ENCODE results near the gene STAC3. TPM values are rescaled to one million over a fixed set of nuclear protein-coding genes. Genes with fewer than 3 reads are reported as not detected.

Gene STAC3
- total and polyA plus RNA-seq, 2 of the 13 experiments (the other 11 are each of a cell fraction or from before 2014, with no cell fraction given): 0.18 to 0.22 TPM

DNA sequence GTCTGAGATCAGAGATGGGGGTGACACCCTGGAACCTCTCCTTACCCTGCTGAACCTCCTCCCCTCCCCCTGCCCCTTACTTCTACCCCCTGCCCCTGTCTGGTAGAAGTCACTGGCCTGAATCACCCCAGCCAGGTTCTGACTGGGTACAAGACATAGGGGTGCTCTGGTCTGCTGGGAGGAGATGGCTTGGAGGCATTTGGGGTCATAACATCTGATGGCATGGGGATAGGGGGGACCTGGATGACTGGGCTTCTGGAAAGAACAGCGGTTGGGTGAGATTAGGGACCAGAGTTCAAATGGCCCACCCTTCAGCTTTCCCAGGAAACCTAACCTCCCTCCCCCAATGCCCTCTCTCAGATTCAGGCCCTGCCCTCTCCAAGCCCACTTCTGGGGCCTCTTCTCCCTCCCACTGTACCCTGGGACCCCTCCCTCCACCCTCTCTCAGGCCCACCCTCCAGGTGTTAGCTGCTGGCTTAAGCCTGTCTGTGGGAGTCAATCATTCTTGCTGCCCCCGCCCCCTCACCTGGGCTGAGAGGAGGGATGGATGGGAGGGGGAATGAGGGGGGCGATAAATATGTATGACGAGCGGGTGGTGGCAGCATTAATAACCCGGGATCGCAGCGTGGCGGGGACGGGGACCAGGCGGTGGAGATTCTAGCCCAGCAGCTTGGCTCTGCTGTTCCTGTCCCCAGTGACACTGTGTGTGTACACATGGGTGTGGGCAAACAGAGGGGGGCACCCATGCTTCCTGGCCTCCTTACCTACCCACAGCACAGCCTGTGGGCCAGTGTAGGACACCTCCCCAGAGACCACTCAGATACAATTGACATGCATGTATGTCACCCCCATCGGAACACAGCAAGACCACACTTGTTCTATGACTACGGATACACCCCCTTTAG, 28.4 kb downstream of the STAC3 start (continued):
- TF ChIP-seq ZNF768 (CRISPR knock-in tag; IDR thresholded peaks at IDR 0.05) (0 out of 2 replicates have a peak, but pooled peaks have one; percentile 14), CREB1 (IDR thresholded peaks at IDR 0.05) (0 out of 2 replicates have a peak, but pooled peaks have one; percentile 1), CREB1 (CRISPR knock-in tag; IDR thresholded peaks at IDR 0.05) (no peak), MTA3 (CRISPR knock-in tag; IDR thresholded peaks at IDR 0.05) (no peak), ZFP36 (IDR thresholded peaks at IDR 0.05; ENCODE audit: borderline replicate concordance, low read depth, low read length, partially characterized antibody) (no peak), FOXA3 (CRISPR knock-in tag; IDR thresholded peaks at IDR 0.05) (peak; percentile 62; the same call in 1 of the 2 replicates), ZNF562 (CRISPR knock-in tag; IDR thresholded peaks at IDR 0.05; ENCODE audit: borderline replicate concordance) (no peak), ZNF841 (CRISPR knock-in tag; IDR thresholded peaks at IDR 0.05; ENCODE audit: borderline replicate concordance) (no peak), FOXA1 (IDR thresholded peaks at IDR 0.05) (no peak), FOXA1 (CRISPR knock-in tag; IDR thresholded peaks at IDR 0.05) (peak; percentile 76), ZNF20 (CRISPR knock-in tag; IDR thresholded peaks at IDR 0.05) (no peak), RXRA (CRISPR knock-in tag; IDR thresholded peaks at IDR 0.05) (no peak), NR2F1 (CRISPR knock-in tag; IDR thresholded peaks at IDR 0.05) (no peak), ZNF766 (CRISPR knock-in tag; IDR thresholded peaks at IDR 0.05; ENCODE audit: borderline replicate concordance) (no peak), ZNF7 (CRISPR knock-in tag; IDR thresholded peaks at IDR 0.05) (no peak), ZNF652 (CRISPR knock-in tag; IDR thresholded peaks at IDR 0.05; ENCODE audit: borderline replicate concordance, low read depth) (no peak), JARID2 (CRISPR knock-in tag; IDR thresholded peaks at IDR 0.05; ENCODE audit: insufficient replicate concordance) (no peak)
- TF ChIP-seq, protein P1, sequence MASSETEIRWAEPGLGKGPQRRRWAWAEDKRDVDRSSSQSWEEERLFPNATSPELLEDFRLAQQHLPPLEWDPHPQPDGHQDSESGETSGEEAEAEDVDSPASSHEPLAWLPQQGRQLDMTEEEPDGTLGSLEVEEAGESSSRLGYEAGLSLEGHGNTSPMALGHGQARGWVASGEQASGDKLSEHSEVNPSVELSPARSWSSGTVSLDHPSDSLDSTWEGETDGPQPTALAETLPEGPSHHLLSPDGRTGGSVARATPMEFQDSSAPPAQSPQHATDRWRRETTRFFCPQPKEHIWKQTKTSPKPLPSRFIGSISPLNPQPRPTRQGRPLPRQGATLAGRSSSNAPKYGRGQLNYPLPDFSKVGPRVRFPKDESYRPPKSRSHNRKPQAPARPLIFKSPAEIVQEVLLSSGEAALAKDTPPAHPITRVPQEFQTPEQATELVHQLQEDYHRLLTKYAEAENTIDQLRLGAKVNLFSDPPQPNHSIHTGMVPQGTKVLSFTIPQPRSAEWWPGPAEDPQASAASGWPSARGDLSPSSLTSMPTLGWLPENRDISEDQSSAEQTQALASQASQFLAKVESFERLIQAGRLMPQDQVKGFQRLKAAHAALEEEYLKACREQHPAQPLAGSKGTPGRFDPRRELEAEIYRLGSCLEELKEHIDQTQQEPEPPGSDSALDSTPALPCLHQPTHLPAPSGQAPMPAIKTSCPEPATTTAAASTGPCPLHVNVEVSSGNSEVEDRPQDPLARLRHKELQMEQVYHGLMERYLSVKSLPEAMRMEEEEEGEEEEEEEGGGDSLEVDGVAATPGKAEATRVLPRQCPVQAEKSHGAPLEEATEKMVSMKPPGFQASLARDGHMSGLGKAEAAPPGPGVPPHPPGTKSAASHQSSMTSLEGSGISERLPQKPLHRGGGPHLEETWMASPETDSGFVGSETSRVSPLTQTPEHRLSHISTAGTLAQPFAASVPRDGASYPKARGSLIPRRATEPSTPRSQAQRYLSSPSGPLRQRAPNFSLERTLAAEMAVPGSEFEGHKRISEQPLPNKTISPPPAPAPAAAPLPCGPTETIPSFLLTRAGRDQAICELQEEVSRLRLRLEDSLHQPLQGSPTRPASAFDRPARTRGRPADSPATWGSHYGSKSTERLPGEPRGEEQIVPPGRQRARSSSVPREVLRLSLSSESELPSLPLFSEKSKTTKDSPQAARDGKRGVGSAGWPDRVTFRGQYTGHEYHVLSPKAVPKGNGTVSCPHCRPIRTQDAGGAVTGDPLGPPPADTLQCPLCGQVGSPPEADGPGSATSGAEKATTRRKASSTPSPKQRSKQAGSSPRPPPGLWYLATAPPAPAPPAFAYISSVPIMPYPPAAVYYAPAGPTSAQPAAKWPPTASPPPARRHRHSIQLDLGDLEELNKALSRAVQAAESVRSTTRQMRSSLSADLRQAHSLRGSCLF (CRISPR knock-in tag; IDR thresholded peaks at IDR 0.05; ENCODE audit: borderline replicate concordance): no peak
- TF ChIP-seq, protein P2, sequence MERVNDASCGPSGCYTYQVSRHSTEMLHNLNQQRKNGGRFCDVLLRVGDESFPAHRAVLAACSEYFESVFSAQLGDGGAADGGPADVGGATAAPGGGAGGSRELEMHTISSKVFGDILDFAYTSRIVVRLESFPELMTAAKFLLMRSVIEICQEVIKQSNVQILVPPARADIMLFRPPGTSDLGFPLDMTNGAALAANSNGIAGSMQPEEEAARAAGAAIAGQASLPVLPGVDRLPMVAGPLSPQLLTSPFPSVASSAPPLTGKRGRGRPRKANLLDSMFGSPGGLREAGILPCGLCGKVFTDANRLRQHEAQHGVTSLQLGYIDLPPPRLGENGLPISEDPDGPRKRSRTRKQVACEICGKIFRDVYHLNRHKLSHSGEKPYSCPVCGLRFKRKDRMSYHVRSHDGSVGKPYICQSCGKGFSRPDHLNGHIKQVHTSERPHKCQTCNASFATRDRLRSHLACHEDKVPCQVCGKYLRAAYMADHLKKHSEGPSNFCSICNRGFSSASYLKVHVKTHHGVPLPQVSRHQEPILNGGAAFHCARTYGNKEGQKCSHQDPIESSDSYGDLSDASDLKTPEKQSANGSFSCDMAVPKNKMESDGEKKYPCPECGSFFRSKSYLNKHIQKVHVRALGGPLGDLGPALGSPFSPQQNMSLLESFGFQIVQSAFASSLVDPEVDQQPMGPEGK (CRISPR knock-in tag; IDR thresholded peaks at IDR 0.05): peak; percentile 21; the same call in 1 of the 2 replicates
